Pancreas (tissue), 10 donors: ENCODE measurements around the gene LAMP1. TPM values are rescaled to one million over a fixed set of nuclear protein-coding genes. Genes with fewer than 3 reads are reported as not detected.

ENCODE experiments used
- ATAC-seq, 4 donors: fragments of 200-7000 bp; cut with Tn5 transposase; one replicate each; pipeline versions ENCODE4 v1.8.0 to v1.9.1; 2020; ENCODE audit warnings: mild to moderate bottlenecking in 4 of 4, moderate library complexity in 4 of 4
- DNase-seq, 6 donors: peaks; one replicate each; pipeline ENCODE4 v3.0.0-alpha.2; 2020
- FAIRE-seq: peaks from 2 replicates; lab custom pipeline; 2012; peaks lifted over from hg19 to GRCh38; lab: Jason Lieb, UNC
- H3K27ac ChIP-seq, 4 donors: fragments of 200-600 bp; sonication (generic); 1 replicate in 3 of 4; 2 replicates in 1 of 4; pipeline versions ENCODE4 v1.5.0 to v1.8.0; 2020
- H3K27me3 ChIP-seq, 4 donors: fragments of 200-600 bp; one replicate each; pipeline ENCODE4 v1.8.0; 2021
- H3K36me3 ChIP-seq, 3 donors: fragments of 200-600 bp; sonication (generic) in 1 of 3; one replicate each; pipeline versions ENCODE4 v1.5.0 to v1.8.0; 2020 to 2021
- H3K4me1 ChIP-seq, 3 donors: fragments of 200-600 bp; one replicate each; pipeline ENCODE4 v1.8.0; 2021
- H3K4me3 ChIP-seq, 4 donors: fragments of 200-600 bp; sonication (generic) in 2 of 4; one replicate each; pipeline versions ENCODE4 v1.5.0 to v1.8.0; 2020 to 2021
- H3K9me3 ChIP-seq, 4 donors: fragments of 200-600 bp; one replicate each; pipeline ENCODE4 v1.8.0; 2021
- CTCF ChIP-seq, 4 donors: fragments of 200-600 bp; sonication (generic) in 3 of 4; IDR thresholded peaks; one replicate each; pipeline versions ENCODE4 v1.5.0 to v1.8.0; 2021; ENCODE audit warnings: antibody characterized with exemption in 4 of 4
- WGBS, 2 donors: extraction: QIAGEN DNeasy Blood & Tissue Kit; methylation state at CpG; one replicate each; pipeline ENCODE4 v1.1.7; 2013; 5-methylcytosine and 5-hydroxymethylcytosine counted together
- intact Hi-C, 3 donors: fragments of 100-400 bp; cut with DNase I; formaldehyde crosslinking; loops; one replicate each; pipeline versions ENCODE4 v1.11.1 to v1.14.2; 2022
- polyA plus RNA-seq, 2 donors: library from polyadenylated mRNA; stranded (reverse); fragments of 200-250 nt; gene quantifications; one replicate each; pipeline ENCODE4 v1.2.3, GENCODE V29; 2013
- total RNA-seq, 6 donors: library from RNA; stranded (reverse); fragmentation: NEBNext Ultra II Directional in 4 of 6; extraction: Animal tissue kit (Norgen Biotek cat#: 25700) in 4 of 6; gene quantifications; one replicate each; pipeline versions ENCODE4 v1.2.1 to v1.2.4, GENCODE V29; 2021 to 2023
- donor health status: healthy with polysubstance abuse.
- donor health status: DM: no; HTN: no; CAD: no; lungs with moderate emphysema.
- donor health status: DM: no; HTN: no; CAD: no.
- donor health status: control.
- donor health status: control.
- donor health status: Bipolar disorder and iron deficiency.
- donor health status: DM: yes; HTN: yes; CAD: no.
- donor health status: DM: no; HTN: no; CAD: no.
- donor health status: DM: no; HTN: no; CAD: no.
- donor health status: DM: yes; HTN: yes; CAD: no.

LAMP1 gene
- total and polyA plus RNA-seq, 8 donors, result 35.1 to 136 (median 91.3) TPM

GRCh38 chr13:113325779-113326178 is 28.7 kb downstream of the LAMP1 start:
- Histone ChIP-seq H3K36me3 (peaks cover 0 to 23% (median 6%) of the 10 kb centered on the region in 3 donors), H3K27me3 (no peaks in the 10 kb centered on the region), H3K4me1 (no peaks in the 10 kb centered on the region), H3K9me3 (no peaks in the 10 kb centered on the region), H3K27ac (no peak overlapping the region), H3K4me3 (no peak overlapping the region)
- no peak for TF ChIP-seq CTCF (IDR thresholded peaks at IDR 0.05)
- WGBS, 2 donors, result 71 to 78% methylated on average over 23 of the region's 23 CpGs
- ATAC-seq (peak in 1 of 4 donors; percentile 8), DNase-seq (no peak), FAIRE-seq (no peak)
- intact Hi-C loops, result no loop called here

GRCh38 chr13:113327391-113327765 is 30.3 kb downstream of the LAMP1 start:
- no peaks in the 10 kb centered on the region for H3K27me3 ChIP-seq
- H3K36me3 ChIP-seq, result peaks cover 0 to 8% (median 0%) of the 10 kb centered on the region in 3 donors
- H3K4me1 ChIP-seq, result no peaks in the 10 kb centered on the region
- WGBS, 2 donors, result 70 to 77% methylated on average over 13 of the region's 13 CpGs
- intact Hi-C loops, result no loop called here
- DNase-seq, result no peak
- no peak for FAIRE-seq
- H3K4me3 ChIP-seq, result no peak overlapping the region
- no peak overlapping the region for H3K27ac ChIP-seq
- no peaks in the 10 kb centered on the region for H3K9me3 ChIP-seq
- ATAC-seq, result no peak
- TF ChIP-seq CTCF (IDR thresholded peaks at IDR 0.05), result no peak

GRCh38 chr13:113327766-113328471 is 30.9 kb downstream of the LAMP1 start:
- Histone ChIP-seq H3K27ac (no peak overlapping the region), H3K4me3 (no peak overlapping the region), H3K4me1 (no peaks in the 10 kb centered on the region), H3K27me3 (no peaks in the 10 kb centered on the region), H3K9me3 (no peaks in the 10 kb centered on the region), H3K36me3 (peaks cover 0 to 8% (median 0%) of the 10 kb centered on the region in 3 donors)
- FAIRE-seq (no peak), DNase-seq (no peak), ATAC-seq (peak in 1 of 4 donors; percentile 15)
- 71 to 82% methylated on average over 20 of the region's 20 CpGs for WGBS, 2 donors
- intact Hi-C loops, result no loop called here
- TF ChIP-seq CTCF (IDR thresholded peaks at IDR 0.05), result no peak

GRCh38 chr13:113328851-113329250 is 31.8 kb downstream of the LAMP1 start:
- H3K27ac ChIP-seq, result no peak overlapping the region
- ATAC-seq (no peak), FAIRE-seq (no peak), DNase-seq (no peak)
- H3K27me3 ChIP-seq, result no peaks in the 10 kb centered on the region
- no peaks in the 10 kb centered on the region for H3K9me3 ChIP-seq
- no peak overlapping the region for H3K4me3 ChIP-seq
- WGBS, 2 donors, result 51 to 64% methylated on average over 12 of the region's 12 CpGs
- H3K4me1 ChIP-seq, result no peaks in the 10 kb centered on the region
- intact Hi-C loops, result no loop called here
- no peak for TF ChIP-seq CTCF (IDR thresholded peaks at IDR 0.05)
- H3K36me3 ChIP-seq, result peaks cover 0 to 1% (median 0%) of the 10 kb centered on the region in 3 donors

- DNase-seq (no peak), ATAC-seq (no peak), FAIRE-seq (no peak)
- Histone ChIP-seq H3K4me3 (no peak overlapping the region), H3K9me3 (no peaks in the 10 kb centered on the region), H3K36me3 (no peaks in the 10 kb centered on the region), H3K27ac (no peak overlapping the region), H3K27me3 (no peaks in the 10 kb centered on the region), H3K4me1 (no peaks in the 10 kb centered on the region)
- no peak for TF ChIP-seq CTCF (IDR thresholded peaks at IDR 0.05)
- intact Hi-C loops, result no loop called here
- whole genome bisulfite sequencing, 2 donors, result 88 to 91% methylated on average over 22 of the region's 22 CpGs
Observed at GRCh38 chr13:113329656-113330312, 32.7 kb downstream of the LAMP1 start.
